Measurements from ENCODE around the gene CDIP1. TPM values are rescaled to one million over a fixed set of nuclear protein-coding genes. Genes with fewer than 3 reads are reported as not detected.

Gene CDIP1
- total RNA-seq, 1 experiment from 2014 or later = 49.7 TPM

GRCh38 chr16:4561596-4561995, 23.0 kb upstream of the CDIP1 start:
- H3K56ac ChIP-seq (ENCODE audit: insufficient read length, low read depth, low read length) = no peak overlapping the region
- H3K79me1 ChIP-seq (ENCODE audit: insufficient read depth, low read depth, low read length, poor library complexity, severe bottlenecking) = no peaks in the 10 kb centered on the region
- no peak overlapping the region for H3K4me2 ChIP-seq (ENCODE audit: insufficient read depth, insufficient read length, low read length)
- no peak overlapping the region for H2BK5ac ChIP-seq (ENCODE audit: insufficient read length, low read length)
- no peak overlapping the region for H2BK15ac ChIP-seq (ENCODE audit: low read depth, low read length)
- no peak overlapping the region for H3T11ph ChIP-seq (ENCODE audit: low read length)
- no peak overlapping the region for H2AK5ac ChIP-seq (ENCODE audit: insufficient read length, low read length)
- no peaks in the 10 kb centered on the region for H3K4me1 ChIP-seq (ENCODE audit: insufficient read depth, low read length)
- H2BK120ac ChIP-seq (ENCODE audit: low read depth, low read length, poor library complexity, severe bottlenecking) = no peak overlapping the region
- H3K23me2 ChIP-seq (ENCODE audit: insufficient read length, low read depth, low read length, poor library complexity, severe bottlenecking) = no peaks in the 10 kb centered on the region
- H3K79me2 ChIP-seq (ENCODE audit: insufficient read depth, low read length) = no peaks in the 10 kb centered on the region
- no peak overlapping the region for H4K8ac ChIP-seq (replicated peaks; ENCODE audit: insufficient read length, low read depth, low read length)
- no peak overlapping the region; a peak in 1 of 7 replicates for H3K27ac Mint-ChIP-seq
- peaks cover 2 to 6% of the 10 kb centered on the region in 2 experiments; a peak in 1 of 4 replicates for H3K4me1 Mint-ChIP-seq
- H4K20me1 ChIP-seq (ENCODE audit: control insufficient read depth, insufficient read depth, insufficient read length) = no peaks in the 10 kb centered on the region
- H3K4ac ChIP-seq (ENCODE audit: low read depth, low read length) = no peak overlapping the region
- no peak overlapping the region for H3K14ac ChIP-seq (ENCODE audit: insufficient read depth, low read length)
- no peaks in the 10 kb centered on the region for H3K9me3 Mint-ChIP-seq
- peaks cover 25% of the 10 kb centered on the region for H3K27me3 Mint-ChIP-seq (ENCODE audit: low read depth)
- no peaks in the 10 kb centered on the region for H3K27me3 ChIP-seq (ENCODE audit: insufficient read depth, low read length)
- H3K18ac ChIP-seq (ENCODE audit: insufficient read length, low read depth, low read length) = no peak overlapping the region
- no CpG with 5 or more reads among the region's 9 CpGs for WGBS (ENCODE audit: extremely low coverage, insufficient read length, low lambda C conversion rate)
- H3K4me3 Mint-ChIP-seq = no peak overlapping the region
- H3K23ac ChIP-seq (ENCODE audit: insufficient read length, low read depth, low read length) = no peak overlapping the region
- DNase-seq = no peak
- no peaks in the 10 kb centered on the region for H3K9me3 ChIP-seq (ENCODE audit: control insufficient read depth, low read depth, low read length)
- no peak overlapping the region for H3K9ac ChIP-seq (ENCODE audit: extremely low read depth, insufficient read length, low read length)
- H4K5ac ChIP-seq (ENCODE audit: insufficient read length, low read depth, low read length) = no peak overlapping the region
- no peak overlapping the region for H2BK20ac ChIP-seq (ENCODE audit: low read depth, low read length, poor library complexity, severe bottlenecking)
- no peak overlapping the region for H2AFZ ChIP-seq (ENCODE audit: low read length)
- no peak overlapping the region for H2BK12ac ChIP-seq (ENCODE audit: insufficient read length, low read depth, low read length)
- no peak overlapping the region for H4K91ac ChIP-seq (ENCODE audit: insufficient read length, low read depth, low read length)
- TF ChIP-seq CTCF (conservative IDR thresholded peaks at IDR 0.05) = no peak
- H3K36me3 Mint-ChIP-seq (ENCODE audit: insufficient read depth in 1 of 3, low read depth in 3 of 3) = no peaks in the 10 kb centered on the region
- H3K27ac ChIP-seq (ENCODE audit: insufficient read length, low read depth, low read length) = no peak overlapping the region
